NCI-H2107 treated with DMSO at 0.1 percent for 48 hours (cell line): ENCODE data around the gene CDR2.
"Not testable (repeated sequence)": the region's sequence is repeated elsewhere in the genome, so short reads cannot be mapped to it uniquely, and the experiment has no call there.

Experiments
- DNase-seq: peaks from one replicate; lab custom pipeline; 2025; ENCODE audit not compliant: unreplicated experiment; lab: John Stamatoyannopoulos, UW

The CDR2 gene

GRCh38 chr16:22311520-22311919 is 62.9 kb downstream of the CDR2 start:
- DNase-seq, result no peak

GRCh38 chr16:22308824-22309520 is 65.4 kb downstream of the CDR2 start:
- no peak for DNase-seq

- DNase-seq, result no peak
Observed at GRCh38 chr16:22307838-22308237, 66.6 kb downstream of the CDR2 start.

- no peak for DNase-seq
Observed at GRCh38 chr16:22306788-22307187, 67.6 kb downstream of the CDR2 start.

GRCh38 chr16:22304411-22304810 is 70.0 kb downstream of the CDR2 start:
- no peak for DNase-seq

- DNase-seq, result no peak
Observed at GRCh38 chr16:22302776-22303363, 71.5 kb downstream of the CDR2 start.

- not testable (repeated sequence) for DNase-seq
Observed at GRCh38 chr16:22301423-22301822, 73.0 kb downstream of the CDR2 start.

GRCh38 chr16:22300427-22301071 is 73.9 kb downstream of the CDR2 start:
- no peak for DNase-seq

- DNase-seq, result no peak
Observed at GRCh38 chr16:22299036-22299435, 75.4 kb downstream of the CDR2 start.

- peak; percentile 72 for DNase-seq
Observed at GRCh38 chr16:22297871-22298733, 76.3 kb downstream of the CDR2 start.

GRCh38 chr16:22297114-22297870 is 77.1 kb downstream of the CDR2 start, which contains the start of gene POLR3E:
TSS of gene POLR3E (plus strand) at chr16:22297409. CDS start at chr16:22302969, 5,560 bp downstream.
- peak; percentile 87 for DNase-seq

- no peak for DNase-seq
Observed at GRCh38 chr16:22296225-22297113, 78.0 kb downstream of the CDR2 start.
